ENCODE measurements around the gene MAPK8IP1. TPM values are rescaled to one million over a fixed set of nuclear protein-coding genes. Genes with fewer than 3 reads are reported as not detected.

The MAPK8IP1 gene
- total RNA-seq, 1 donor from 2014 or later, result 10.1 TPM

- peaks cover 3% of the 10 kb centered on the region for H3K4me1 Mint-ChIP-seq (ENCODE audit: unreplicated experiment)
Measured at GRCh38 chr11:45885921-45886721, 670 bp downstream of the MAPK8IP1 start.

DNA sequence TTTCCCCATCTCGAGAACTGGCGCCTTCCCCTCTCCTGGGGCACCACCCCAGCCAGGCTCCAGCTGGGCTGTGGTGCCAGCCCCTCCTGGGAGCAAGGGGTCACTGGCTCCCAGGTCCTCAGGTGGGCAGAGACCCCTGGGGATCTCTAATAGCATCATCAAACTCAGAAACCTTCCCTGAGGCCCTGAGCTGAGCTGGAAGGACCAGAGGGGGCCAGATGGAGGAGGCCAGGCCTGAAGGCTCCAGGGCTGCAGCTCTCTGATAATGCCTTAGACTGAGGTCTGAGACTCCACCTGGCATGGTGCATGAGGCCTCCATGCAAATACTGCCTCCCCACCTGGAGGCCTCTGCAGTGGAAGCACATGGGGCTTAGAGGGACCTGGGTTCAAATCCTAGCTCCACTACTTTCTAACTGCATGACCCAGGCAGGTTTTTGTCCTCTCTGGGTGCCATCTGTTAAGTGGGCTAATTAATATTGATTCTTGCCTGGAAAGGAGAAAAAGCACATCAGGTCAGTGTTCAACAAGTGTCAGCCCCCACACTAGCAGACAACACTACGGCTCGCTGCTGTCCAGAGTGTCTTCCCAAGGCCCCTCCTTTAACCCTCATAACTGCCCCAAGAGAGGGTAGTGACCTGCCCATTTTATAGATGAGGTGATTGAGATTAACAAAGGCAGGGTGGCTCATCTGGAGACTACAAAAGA lies 1.5 kb downstream of the MAPK8IP1 start:
- no peak for TF ChIP-seq CTCF (IDR thresholded peaks at IDR 0.05)
- DNase-seq (ENCODE audit: extremely low spot score, unreplicated experiment), result no peak
- H3K27me3 Mint-ChIP-seq (ENCODE audit: unreplicated experiment), result peaks cover 9% of the 10 kb centered on the region
- no peak overlapping the region for H3K4me3 Mint-ChIP-seq (ENCODE audit: unreplicated experiment)
- peaks cover 3% of the 10 kb centered on the region for H3K4me1 Mint-ChIP-seq (ENCODE audit: unreplicated experiment)
- no peaks in the 10 kb centered on the region for H3K9me3 Mint-ChIP-seq (ENCODE audit: unreplicated experiment)
- H3K27ac Mint-ChIP-seq (ENCODE audit: unreplicated experiment), result no peak overlapping the region
- peaks cover 7% of the 10 kb centered on the region for H3K36me3 Mint-ChIP-seq (ENCODE audit: unreplicated experiment)

More at GRCh38 chr11:45885921-45886721, 670 bp downstream of the MAPK8IP1 start:
- Mint-ChIP-seq H3K4me3 (ENCODE audit: unreplicated experiment) (peak overlapping the region; percentile 48), H3K27me3 (ENCODE audit: unreplicated experiment) (peaks cover 6% of the 10 kb centered on the region), H3K27ac (ENCODE audit: unreplicated experiment) (no peak overlapping the region), H3K9me3 (ENCODE audit: unreplicated experiment) (no peaks in the 10 kb centered on the region), H3K36me3 (ENCODE audit: unreplicated experiment) (peaks cover 7% of the 10 kb centered on the region)
- no peak for DNase-seq (ENCODE audit: extremely low spot score, unreplicated experiment)
- no peak for TF ChIP-seq CTCF (IDR thresholded peaks at IDR 0.05)

GRCh38 chr11:45887587-45887986 lies 2.1 kb downstream of the MAPK8IP1 start:
- H3K4me1 Mint-ChIP-seq (ENCODE audit: unreplicated experiment), result peaks cover 3% of the 10 kb centered on the region
- H3K9me3 Mint-ChIP-seq (ENCODE audit: unreplicated experiment), result no peaks in the 10 kb centered on the region
- no peak for DNase-seq (ENCODE audit: extremely low spot score, unreplicated experiment)
- no peak for TF ChIP-seq CTCF (IDR thresholded peaks at IDR 0.05)
- H3K36me3 Mint-ChIP-seq (ENCODE audit: unreplicated experiment), result peaks cover 2% of the 10 kb centered on the region
- peaks cover 12% of the 10 kb centered on the region for H3K27me3 Mint-ChIP-seq (ENCODE audit: unreplicated experiment)
- no peak overlapping the region for H3K27ac Mint-ChIP-seq (ENCODE audit: unreplicated experiment)
- no peak overlapping the region for H3K4me3 Mint-ChIP-seq (ENCODE audit: unreplicated experiment)

DNA sequence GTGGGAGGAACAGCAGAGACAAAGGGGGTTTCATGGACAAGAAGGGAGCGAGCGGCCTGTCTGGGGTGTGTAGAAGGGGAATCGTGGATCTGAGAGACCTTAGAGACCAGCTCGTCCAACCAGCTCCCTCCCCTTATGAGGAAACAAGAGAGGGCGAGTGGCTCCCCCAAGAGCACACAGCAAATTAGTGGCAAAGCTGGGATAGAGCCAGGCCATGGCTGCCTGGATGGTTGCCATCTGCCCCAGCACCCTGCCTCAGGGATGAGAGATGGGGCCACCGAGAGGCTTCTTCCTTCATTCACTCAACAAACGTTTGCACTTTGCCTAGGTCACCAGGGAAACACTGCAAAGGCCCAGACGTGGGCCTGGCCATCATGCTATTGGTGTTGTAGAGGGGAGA lies 4.1 kb downstream of the MAPK8IP1 start:
- Mint-ChIP-seq H3K27ac (ENCODE audit: unreplicated experiment) (no peak overlapping the region), H3K27me3 (ENCODE audit: unreplicated experiment) (peaks cover 12% of the 10 kb centered on the region), H3K4me3 (ENCODE audit: unreplicated experiment) (no peak overlapping the region), H3K36me3 (ENCODE audit: unreplicated experiment) (no peaks in the 10 kb centered on the region), H3K9me3 (ENCODE audit: unreplicated experiment) (no peaks in the 10 kb centered on the region), H3K4me1 (ENCODE audit: unreplicated experiment) (peaks cover 3% of the 10 kb centered on the region)
- no peak for TF ChIP-seq CTCF (IDR thresholded peaks at IDR 0.05)
- no peak for DNase-seq (ENCODE audit: extremely low spot score, unreplicated experiment)

DNA sequence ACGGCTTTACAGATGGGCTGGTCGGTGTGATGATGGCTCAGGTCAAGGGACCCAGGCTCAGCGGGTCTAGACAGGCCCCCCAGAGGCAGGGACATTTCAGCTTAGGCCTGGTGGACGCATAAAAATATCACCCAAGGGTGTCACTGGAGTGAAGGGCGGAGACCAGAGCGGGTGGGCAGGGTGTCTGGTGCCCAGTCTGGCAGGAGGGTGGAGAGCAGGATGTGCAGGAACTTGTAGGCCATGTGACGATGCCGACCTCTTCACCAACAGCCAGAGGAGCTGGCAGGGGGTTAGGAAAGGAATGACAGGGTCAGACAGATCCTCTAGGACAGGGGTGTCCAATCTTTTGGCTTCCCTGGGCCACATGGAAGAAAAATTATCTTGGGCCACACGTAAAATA lies 4.5 kb downstream of the MAPK8IP1 start:
- no peak for TF ChIP-seq CTCF (IDR thresholded peaks at IDR 0.05)
- Mint-ChIP-seq H3K4me1 (ENCODE audit: unreplicated experiment) (peaks cover 3% of the 10 kb centered on the region), H3K36me3 (ENCODE audit: unreplicated experiment) (no peaks in the 10 kb centered on the region), H3K27ac (ENCODE audit: unreplicated experiment) (no peak overlapping the region), H3K27me3 (ENCODE audit: unreplicated experiment) (peaks cover 14% of the 10 kb centered on the region), H3K4me3 (ENCODE audit: unreplicated experiment) (no peak overlapping the region), H3K9me3 (ENCODE audit: unreplicated experiment) (no peaks in the 10 kb centered on the region)
- DNase-seq (ENCODE audit: extremely low spot score, unreplicated experiment), result no peak
